SK-N-SH treated with all-trans-retinoic acid at 6 μM for 48 hours (cell line): ENCODE data around the gene ERVH48-1.

Experiments
- ATAC-seq: fragments of 200-7000 bp; cut with Tn5 transposase; 3 replicates; pipeline ENCODE4 v1.9.1; 2020; ENCODE audit warnings: mild to moderate bottlenecking, moderate library complexity
- ARNTL ChIP-seq: fragments of 450-650 bp; formaldehyde crosslinking; IDR thresholded peaks from 2 replicates; pipeline ENCODE4 v1.5.0; 2020; ENCODE audit warnings: low read depth, mild to moderate bottlenecking, moderate library complexity, borderline replicate concordance
- BACH2 ChIP-seq: fragments of 250-450 bp; sonication (Bioruptor Pico); IDR thresholded peaks from 2 replicates; pipeline ENCODE4 v1.9.0; 2021; ENCODE audit warnings: mild to moderate bottlenecking, borderline replicate concordance
- CSDC2 ChIP-seq: fragments of 250-450 bp; sonication (Bioruptor Pico); IDR thresholded peaks from 2 replicates; pipeline ENCODE4 v1.5.0; 2020; ENCODE audit warnings: mild to moderate bottlenecking, moderate library complexity
- ESRRG ChIP-seq: fragments of 250-450 bp; sonication (Bioruptor Pico); IDR thresholded peaks from 2 replicates; pipeline ENCODE4 v1.6.1; 2021; ENCODE audit warnings: mild to moderate bottlenecking
- GLIS3 ChIP-seq: fragments of 250-450 bp; sonication (Bioruptor Pico); IDR thresholded peaks from 2 replicates; pipeline ENCODE4 v1.5.0; 2020; ENCODE audit warnings: mild to moderate bottlenecking, moderate library complexity
- ISL1 ChIP-seq: fragments of 250-450 bp; sonication (Bioruptor Pico); IDR thresholded peaks from 2 replicates; pipeline ENCODE4 v2.1.2; 2022; ENCODE audit warnings: mild to moderate bottlenecking, moderate library complexity
- OSR1 ChIP-seq: fragments of 250-450 bp; sonication (Bioruptor Pico); IDR thresholded peaks from 2 replicates; pipeline ENCODE4 v1.8.0; 2022; ENCODE audit warnings: moderate library complexity, mild to moderate bottlenecking, inconsistent platforms
- PPARA ChIP-seq: fragments of 250-450 bp; sonication (Bioruptor Pico); IDR thresholded peaks from 2 replicates; pipeline ENCODE4 v1.5.0; 2020; ENCODE audit warnings: mild to moderate bottlenecking, borderline replicate concordance
- RARB ChIP-seq: fragments of 250-450 bp; sonication (Bioruptor Pico); IDR thresholded peaks from 2 replicates; pipeline ENCODE4 v1.8.0; 2021; ENCODE audit warnings: mild to moderate bottlenecking, moderate library complexity
- SNAI2 ChIP-seq: fragments of 250-450 bp; sonication (Bioruptor Pico); IDR thresholded peaks from 2 replicates; pipeline ENCODE4 v1.5.0; 2020; ENCODE audit warnings: mild to moderate bottlenecking, moderate library complexity
- TCF4 ChIP-seq: fragments of 250-450 bp; sonication (Bioruptor Pico); IDR thresholded peaks from 2 replicates; pipeline ENCODE4 v1.8.0; 2021; ENCODE audit warnings: mild to moderate bottlenecking, moderate library complexity, borderline replicate concordance
- TOX ChIP-seq: fragments of 250-450 bp; sonication (Bioruptor Pico); IDR thresholded peaks from 2 replicates; pipeline ENCODE4 v1.8.0; 2021; ENCODE audit warnings: mild to moderate bottlenecking, moderate library complexity, borderline replicate concordance
- ZC3H10 ChIP-seq: fragments of 250-450 bp; sonication (Bioruptor Pico); IDR thresholded peaks from 2 replicates; pipeline ENCODE4 v1.5.1; 2021; ENCODE audit warnings: mild to moderate bottlenecking, moderate library complexity
- ZFP3 ChIP-seq: fragments of 250-450 bp; sonication (Bioruptor Pico); IDR thresholded peaks from 2 replicates; pipeline ENCODE4 v1.5.0; 2020; ENCODE audit warnings: mild to moderate bottlenecking, moderate library complexity
- ZFP30 ChIP-seq: fragments of 450-650 bp; formaldehyde crosslinking; IDR thresholded peaks from 2 replicates; pipeline ENCODE4 v1.5.0; 2022; ENCODE audit warnings: mild to moderate bottlenecking, moderate library complexity
- ZNF565 ChIP-seq: fragments of 450-650 bp; formaldehyde crosslinking; conservative IDR thresholded peaks from 2 replicates; pipeline ENCODE4 v1.5.0; 2020; ENCODE audit warnings: low read depth, mild to moderate bottlenecking, moderate library complexity
- ZNF70 ChIP-seq: fragments of 450-650 bp; formaldehyde crosslinking; IDR thresholded peaks from 2 replicates; pipeline ENCODE4 v1.5.0; 2020; ENCODE audit warnings: mild to moderate bottlenecking, moderate library complexity
- ZNF8 ChIP-seq: fragments of 450-650 bp; formaldehyde crosslinking; IDR thresholded peaks from 2 replicates; pipeline ENCODE4 v1.5.0; 2020; ENCODE audit warnings: mild to moderate bottlenecking, moderate library complexity
- TF ChIP-seq, protein P1 (sequence below): fragments of 250-450 bp; sonication (Bioruptor Pico); IDR thresholded peaks from 2 replicates; pipeline ENCODE4 v1.5.1; 2020; ENCODE audit warnings: low read depth, mild to moderate bottlenecking, moderate library complexity
- TF ChIP-seq, protein P2 (sequence below): fragments of 250-450 bp; sonication (Bioruptor Pico); IDR thresholded peaks from 2 replicates; pipeline ENCODE4 v1.5.0; 2020; ENCODE audit warnings: mild to moderate bottlenecking, moderate library complexity
- TF ChIP-seq, protein P3 (sequence below): fragments of 250-450 bp; sonication (Bioruptor Pico); IDR thresholded peaks from 2 replicates; pipeline ENCODE4 v1.8.0; 2020; ENCODE audit warnings: mild to moderate bottlenecking, moderate library complexity, borderline replicate concordance
- TF ChIP-seq, protein P4 (sequence below): fragments of 250-450 bp; sonication (Bioruptor Pico); IDR thresholded peaks from 2 replicates; pipeline ENCODE4 v1.5.1; 2021; ENCODE audit warnings: mild to moderate bottlenecking, moderate library complexity
- TF ChIP-seq, protein P5 (sequence below): fragments of 250-450 bp; sonication (Bioruptor Pico); IDR thresholded peaks from 2 replicates; pipeline ENCODE4 v1.8.0; 2021; ENCODE audit warnings: low read depth, mild to moderate bottlenecking, moderate library complexity, borderline replicate concordance

ERVH48-1 gene

DNA sequence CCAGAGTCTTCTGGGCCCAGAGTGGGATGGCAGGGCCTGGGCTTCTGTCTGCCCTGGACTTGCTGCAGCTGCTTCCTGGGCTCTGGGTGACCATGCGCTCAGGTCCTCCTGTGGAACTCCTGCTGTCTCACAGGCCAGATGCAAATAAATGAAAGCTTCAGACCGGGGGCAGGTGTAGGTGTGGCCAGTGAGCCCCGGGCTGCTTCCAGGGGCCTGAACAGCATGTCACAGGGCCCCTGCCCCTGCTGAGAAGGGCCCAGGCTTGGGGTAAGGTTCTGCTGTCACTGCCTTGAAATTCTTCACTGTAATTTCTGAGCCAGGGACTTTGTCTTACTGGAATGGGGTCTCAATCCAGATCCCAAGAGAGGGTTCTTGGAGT is 46.5 kb upstream of the ERVH48-1 start:
- no peak for ATAC-seq
- TF ChIP-seq GLIS3 (CRISPR knock-in tag) (no peak), ZNF565 (CRISPR knock-in tag) (no peak), ESRRG (CRISPR knock-in tag) (no peak), TCF4 (no peak), ARNTL (CRISPR knock-in tag) (no peak), OSR1 (no peak), ZNF8 (no peak), BACH2 (CRISPR knock-in tag) (no peak), ISL1 (CRISPR knock-in tag) (no peak), SNAI2 (CRISPR knock-in tag) (no peak), TOX (CRISPR knock-in tag) (no peak), PPARA (no peak), RARB (CRISPR knock-in tag) (no peak), CSDC2 (no peak)
- TF ChIP-seq, protein P1, sequence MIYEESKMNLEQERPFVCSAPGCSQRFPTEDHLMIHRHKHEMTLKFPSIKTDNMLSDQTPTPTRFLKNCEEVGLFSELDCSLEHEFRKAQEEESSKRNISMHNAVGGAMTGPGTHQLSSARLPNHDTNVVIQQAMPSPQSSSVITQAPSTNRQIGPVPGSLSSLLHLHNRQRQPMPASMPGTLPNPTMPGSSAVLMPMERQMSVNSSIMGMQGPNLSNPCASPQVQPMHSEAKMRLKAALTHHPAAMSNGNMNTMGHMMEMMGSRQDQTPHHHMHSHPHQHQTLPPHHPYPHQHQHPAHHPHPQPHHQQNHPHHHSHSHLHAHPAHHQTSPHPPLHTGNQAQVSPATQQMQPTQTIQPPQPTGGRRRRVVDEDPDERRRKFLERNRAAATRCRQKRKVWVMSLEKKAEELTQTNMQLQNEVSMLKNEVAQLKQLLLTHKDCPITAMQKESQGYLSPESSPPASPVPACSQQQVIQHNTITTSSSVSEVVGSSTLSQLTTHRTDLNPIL (CRISPR knock-in tag) = no peak
- TF ChIP-seq, protein P2, sequence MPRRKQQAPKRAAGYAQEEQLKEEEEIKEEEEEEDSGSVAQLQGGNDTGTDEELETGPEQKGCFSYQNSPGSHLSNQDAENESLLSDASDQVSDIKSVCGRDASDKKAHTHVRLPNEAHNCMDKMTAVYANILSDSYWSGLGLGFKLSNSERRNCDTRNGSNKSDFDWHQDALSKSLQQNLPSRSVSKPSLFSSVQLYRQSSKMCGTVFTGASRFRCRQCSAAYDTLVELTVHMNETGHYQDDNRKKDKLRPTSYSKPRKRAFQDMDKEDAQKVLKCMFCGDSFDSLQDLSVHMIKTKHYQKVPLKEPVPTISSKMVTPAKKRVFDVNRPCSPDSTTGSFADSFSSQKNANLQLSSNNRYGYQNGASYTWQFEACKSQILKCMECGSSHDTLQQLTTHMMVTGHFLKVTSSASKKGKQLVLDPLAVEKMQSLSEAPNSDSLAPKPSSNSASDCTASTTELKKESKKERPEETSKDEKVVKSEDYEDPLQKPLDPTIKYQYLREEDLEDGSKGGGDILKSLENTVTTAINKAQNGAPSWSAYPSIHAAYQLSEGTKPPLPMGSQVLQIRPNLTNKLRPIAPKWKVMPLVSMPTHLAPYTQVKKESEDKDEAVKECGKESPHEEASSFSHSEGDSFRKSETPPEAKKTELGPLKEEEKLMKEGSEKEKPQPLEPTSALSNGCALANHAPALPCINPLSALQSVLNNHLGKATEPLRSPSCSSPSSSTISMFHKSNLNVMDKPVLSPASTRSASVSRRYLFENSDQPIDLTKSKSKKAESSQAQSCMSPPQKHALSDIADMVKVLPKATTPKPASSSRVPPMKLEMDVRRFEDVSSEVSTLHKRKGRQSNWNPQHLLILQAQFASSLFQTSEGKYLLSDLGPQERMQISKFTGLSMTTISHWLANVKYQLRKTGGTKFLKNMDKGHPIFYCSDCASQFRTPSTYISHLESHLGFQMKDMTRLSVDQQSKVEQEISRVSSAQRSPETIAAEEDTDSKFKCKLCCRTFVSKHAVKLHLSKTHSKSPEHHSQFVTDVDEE (CRISPR knock-in tag) = no peak
- TF ChIP-seq, protein P3, sequence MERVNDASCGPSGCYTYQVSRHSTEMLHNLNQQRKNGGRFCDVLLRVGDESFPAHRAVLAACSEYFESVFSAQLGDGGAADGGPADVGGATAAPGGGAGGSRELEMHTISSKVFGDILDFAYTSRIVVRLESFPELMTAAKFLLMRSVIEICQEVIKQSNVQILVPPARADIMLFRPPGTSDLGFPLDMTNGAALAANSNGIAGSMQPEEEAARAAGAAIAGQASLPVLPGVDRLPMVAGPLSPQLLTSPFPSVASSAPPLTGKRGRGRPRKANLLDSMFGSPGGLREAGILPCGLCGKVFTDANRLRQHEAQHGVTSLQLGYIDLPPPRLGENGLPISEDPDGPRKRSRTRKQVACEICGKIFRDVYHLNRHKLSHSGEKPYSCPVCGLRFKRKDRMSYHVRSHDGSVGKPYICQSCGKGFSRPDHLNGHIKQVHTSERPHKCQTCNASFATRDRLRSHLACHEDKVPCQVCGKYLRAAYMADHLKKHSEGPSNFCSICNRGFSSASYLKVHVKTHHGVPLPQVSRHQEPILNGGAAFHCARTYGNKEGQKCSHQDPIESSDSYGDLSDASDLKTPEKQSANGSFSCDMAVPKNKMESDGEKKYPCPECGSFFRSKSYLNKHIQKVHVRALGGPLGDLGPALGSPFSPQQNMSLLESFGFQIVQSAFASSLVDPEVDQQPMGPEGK (CRISPR knock-in tag) = no peak
- TF ChIP-seq, protein P4, sequence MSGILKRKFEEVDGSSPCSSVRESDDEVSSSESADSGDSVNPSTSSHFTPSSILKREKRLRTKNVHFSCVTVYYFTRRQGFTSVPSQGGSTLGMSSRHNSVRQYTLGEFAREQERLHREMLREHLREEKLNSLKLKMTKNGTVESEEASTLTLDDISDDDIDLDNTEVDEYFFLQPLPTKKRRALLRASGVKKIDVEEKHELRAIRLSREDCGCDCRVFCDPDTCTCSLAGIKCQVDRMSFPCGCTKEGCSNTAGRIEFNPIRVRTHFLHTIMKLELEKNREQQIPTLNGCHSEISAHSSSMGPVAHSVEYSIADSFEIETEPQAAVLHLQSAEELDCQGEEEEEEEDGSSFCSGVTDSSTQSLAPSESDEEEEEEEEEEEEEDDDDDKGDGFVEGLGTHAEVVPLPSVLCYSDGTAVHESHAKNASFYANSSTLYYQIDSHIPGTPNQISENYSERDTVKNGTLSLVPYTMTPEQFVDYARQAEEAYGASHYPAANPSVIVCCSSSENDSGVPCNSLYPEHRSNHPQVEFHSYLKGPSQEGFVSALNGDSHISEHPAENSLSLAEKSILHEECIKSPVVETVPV (CRISPR knock-in tag) = no peak
- TF ChIP-seq, protein P5, sequence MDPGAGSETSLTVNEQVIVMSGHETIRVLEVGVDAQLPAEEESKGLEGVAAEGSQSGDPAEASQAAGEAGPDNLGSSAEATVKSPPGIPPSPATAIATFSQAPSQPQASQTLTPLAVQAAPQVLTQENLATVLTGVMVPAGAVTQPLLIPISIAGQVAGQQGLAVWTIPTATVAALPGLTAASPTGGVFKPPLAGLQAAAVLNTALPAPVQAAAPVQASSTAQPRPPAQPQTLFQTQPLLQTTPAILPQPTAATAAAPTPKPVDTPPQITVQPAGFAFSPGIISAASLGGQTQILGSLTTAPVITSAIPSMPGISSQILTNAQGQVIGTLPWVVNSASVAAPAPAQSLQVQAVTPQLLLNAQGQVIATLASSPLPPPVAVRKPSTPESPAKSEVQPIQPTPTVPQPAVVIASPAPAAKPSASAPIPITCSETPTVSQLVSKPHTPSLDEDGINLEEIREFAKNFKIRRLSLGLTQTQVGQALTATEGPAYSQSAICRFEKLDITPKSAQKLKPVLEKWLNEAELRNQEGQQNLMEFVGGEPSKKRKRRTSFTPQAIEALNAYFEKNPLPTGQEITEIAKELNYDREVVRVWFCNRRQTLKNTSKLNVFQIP (CRISPR knock-in tag) = no peak

DNA sequence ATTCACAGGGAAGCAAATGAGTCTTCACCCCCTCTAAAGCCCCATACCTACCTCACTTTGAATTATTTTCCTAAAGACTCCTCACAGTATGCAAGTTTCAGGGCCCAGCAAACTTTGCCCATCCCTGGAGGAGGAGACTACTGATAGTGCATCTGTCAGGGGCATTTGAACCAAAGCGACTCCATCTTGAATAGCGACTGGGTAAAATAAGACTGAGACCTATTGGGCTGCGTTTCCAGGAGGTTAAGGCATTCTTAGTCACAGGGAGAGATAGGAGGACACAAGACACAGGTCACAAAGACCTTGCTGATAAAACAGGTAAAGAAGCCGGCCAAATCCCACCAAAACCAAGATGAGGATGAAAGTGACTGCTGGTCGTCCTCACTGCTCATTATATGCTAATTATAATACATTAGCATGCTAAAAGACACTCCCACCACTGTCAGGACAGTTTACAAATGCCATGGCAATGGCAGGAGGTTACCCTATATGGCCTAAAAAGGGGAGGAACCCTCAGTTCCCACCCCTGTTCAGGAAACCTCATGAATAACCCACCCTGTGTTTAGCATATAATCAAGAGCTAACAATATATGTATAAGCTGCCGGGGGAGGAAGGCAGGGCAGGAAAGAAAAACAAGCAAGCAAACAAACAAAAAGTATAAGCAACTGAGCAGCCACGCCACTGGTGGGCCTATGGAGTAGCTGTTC is 45.7 kb upstream of the ERVH48-1 start:
- ATAC-seq = no peak
- TF ChIP-seq ESRRG (CRISPR knock-in tag) = no peak
- TF ChIP-seq, protein P4 (CRISPR knock-in tag) = no peak
- no peak for TF ChIP-seq BACH2 (CRISPR knock-in tag)
- TF ChIP-seq SNAI2 (CRISPR knock-in tag) = no peak
- TF ChIP-seq ARNTL (CRISPR knock-in tag) = no peak
- TF ChIP-seq ISL1 (CRISPR knock-in tag) = no peak
- no peak for TF ChIP-seq ZNF70 (CRISPR knock-in tag)
- TF ChIP-seq, protein P3 (CRISPR knock-in tag) = no peak
- TF ChIP-seq ZFP3 = no peak
- TF ChIP-seq, protein P5 (CRISPR knock-in tag) = no peak
- TF ChIP-seq ZC3H10 (CRISPR knock-in tag) = no peak
- TF ChIP-seq TCF4 = no peak
- TF ChIP-seq OSR1 = no peak
- TF ChIP-seq ZNF565 (CRISPR knock-in tag) = no peak
- no peak for TF ChIP-seq ZFP30 (CRISPR knock-in tag)
- no peak for TF ChIP-seq TOX (CRISPR knock-in tag)
- no peak for TF ChIP-seq ZNF8
